SK-N-SH (cell line): Measurements from ENCODE around the gene PHC2. TPM values are rescaled to one million over a fixed set of nuclear protein-coding genes. Genes with fewer than 3 reads are reported as not detected.

ENCODE experiments used
- CTCF ChIA-PET: fragments of 300-600, 350-600 bp; formaldehyde crosslinking; extraction: SDS; loops from one replicate; lab custom pipeline; 2021; lab: Yijun Ruan, JAX
- POLR2A ChIA-PET: fragments of 350-600 bp; sonication (Branson Sonifier 250); formaldehyde crosslinking; extraction: SDS; loops from one replicate; lab custom pipeline; 2020; ENCODE audit warnings: antibody characterized with exemption, inconsistent platforms; lab: Yijun Ruan, JAX
- DNase-seq: peaks from one replicate; pipeline ENCODE4 v3.0.0; 2012
- H2AFZ ChIP-seq: fragments of 200-600 bp; sonication (generic); 2 replicates; pipeline ENCODE4 v1.8.1; 2016; ENCODE audit warnings: antibody characterized with exemption, mild to moderate bottlenecking, low read depth
- H3F3A ChIP-seq: fragments of 200-600 bp; sonication (generic); replicated peaks from 2 replicates; pipeline ENCODE3; 2016; ENCODE audit warnings: antibody characterized with exemption, mild to moderate bottlenecking; ENCODE audit not compliant: insufficient read depth
- H3K27ac ChIP-seq, 2 experiments: fragments of 200-500 bp in 1 of 2; fragments of 200-600 bp in 1 of 2; sonication (Bioruptor generic) in 1 of 2; sonication (generic), shearing (Covaris generic) in 1 of 2; 2 replicates each; pipeline versions ENCODE4 v1.5.1 to v1.6.1; 2014 to 2016; ENCODE audit warnings: low read depth in 2 of 2, inconsistent platforms in 1 of 2, low read length in 1 of 2, mild to moderate bottlenecking in 1 of 2, mixed read lengths in 1 of 2
- H3K27me3 ChIP-seq: fragments of 200-600 bp; sonication (generic), shearing (Covaris generic); 2 replicates; pipeline ENCODE4 v1.6.1; 2016; ENCODE audit warnings: mixed run types; ENCODE audit not compliant: insufficient read depth
- H3K36me3 ChIP-seq, 2 experiments: fragments of 200-500 bp in 1 of 2; fragments of 200-600 bp in 1 of 2; sonication (Bioruptor generic) in 1 of 2; sonication (generic) in 1 of 2; replicated peaks in 1 of 2; 2 replicates each; pipeline versions ENCODE3 to v1.5.1; 2014 to 2016; ENCODE audit warnings: low read length in 1 of 2, mild to moderate bottlenecking in 1 of 2; ENCODE audit not compliant: insufficient read depth in 2 of 2, control insufficient read depth in 1 of 2
- H3K4me1 ChIP-seq, 2 experiments: fragments of 200-500 bp in 1 of 2; fragments of 200-600 bp in 1 of 2; sonication (Bioruptor generic) in 1 of 2; sonication (generic), shearing (Covaris generic) in 1 of 2; 2 replicates each; pipeline versions ENCODE4 v1.5.1 to v1.6.1; 2014 to 2016; ENCODE audit warnings: low read depth in 1 of 2, low read length in 1 of 2, mixed run types in 1 of 2; ENCODE audit not compliant: insufficient read depth in 2 of 2, control insufficient read depth in 1 of 2
- H3K4me2 ChIP-seq: fragments of 200-600 bp; sonication (generic), shearing (Covaris generic); 2 replicates; pipeline ENCODE4 v1.6.1; 2017; ENCODE audit warnings: mixed run types
- H3K4me3 ChIP-seq, 2 experiments: fragments of 200-500 bp in 1 of 2; fragments of 200-600 bp in 1 of 2; sonication (Bioruptor generic) in 1 of 2; sonication (generic), shearing (Covaris generic) in 1 of 2; 2 replicates each; pipeline versions ENCODE4 v1.5.1 to v1.8.1; 2014 to 2016; ENCODE audit warnings: low read depth in 2 of 2, inconsistent platforms in 1 of 2, low read length in 1 of 2, mild to moderate bottlenecking in 1 of 2, mixed read lengths in 1 of 2, moderate library complexity in 1 of 2
- H3K79me2 ChIP-seq: fragments of 200-600 bp; sonication (generic); 2 replicates; pipeline ENCODE4 v1.8.1; 2017; ENCODE audit warnings: mild to moderate bottlenecking; ENCODE audit not compliant: insufficient read depth
- H3K9ac ChIP-seq: fragments of 200-600 bp; sonication (generic); 2 replicates; pipeline ENCODE4 v1.6.1; 2017; ENCODE audit warnings: mixed run types
- H3K9me2 ChIP-seq: fragments of 200-600 bp; sonication (generic); 2 replicates; pipeline ENCODE4 v1.6.1; 2017; ENCODE audit warnings: mixed run types
- H3K9me3 ChIP-seq: fragments of 200-600 bp; sonication (generic); 2 replicates; pipeline ENCODE4 v1.6.1; 2017; ENCODE audit warnings: mixed run types, mild to moderate bottlenecking, moderate library complexity
- H4K20me1 ChIP-seq: fragments of 200-600 bp; sonication (generic); 2 replicates; pipeline ENCODE4 v1.6.1; 2017; ENCODE audit warnings: mild to moderate bottlenecking, mixed run types; ENCODE audit not compliant: insufficient read depth
- CHD2 ChIP-seq: fragments of 150-350 bp; IDR thresholded peaks from 2 replicates; pipeline ENCODE4 v1.6.1; 2018; ENCODE audit warnings: low read length; ENCODE audit not compliant: partially characterized antibody
- ELF1 ChIP-seq: IDR thresholded peaks from 2 replicates; pipeline ENCODE4 v1.4.0; 2012
- EP300 ChIP-seq, 2 experiments: IDR thresholded peaks; 2 replicates each; pipeline versions ENCODE4 v1.4.0 to v1.6.1; 2012; ENCODE audit warnings: borderline replicate concordance in 1 of 2, low read depth in 1 of 2, low read length in 1 of 2
- EZH2phosphoT487 ChIP-seq: fragments of 200-600 bp; sonication (generic); IDR thresholded peaks from 2 replicates; pipeline ENCODE4 v1.6.1; 2017; ENCODE audit warnings: low read depth, mixed run types, mild to moderate bottlenecking, antibody characterized with exemption, moderate library complexity, borderline replicate concordance
- FOXJ3 ChIP-seq: sonication (generic); formaldehyde crosslinking; IDR thresholded peaks from 2 replicates; pipeline ENCODE4 v1.5.1; 2020; ENCODE audit warnings: mild to moderate bottlenecking, missing genetic modification reagents
- FOXM1 ChIP-seq: IDR thresholded peaks from 2 replicates; pipeline ENCODE4 v1.4.0; 2012; ENCODE audit warnings: low read depth, mild to moderate bottlenecking
- JUND ChIP-seq: IDR thresholded peaks from 2 replicates; pipeline ENCODE4 v1.4.0; 2012
- MEF2A ChIP-seq: IDR thresholded peaks from 2 replicates; pipeline ENCODE4 v1.4.0; 2012; ENCODE audit warnings: low read depth, borderline replicate concordance
- NFIC ChIP-seq: IDR thresholded peaks from 2 replicates; pipeline ENCODE4 v1.4.0; 2012; ENCODE audit warnings: borderline replicate concordance
- POLR2AphosphoS5 ChIP-seq: IDR thresholded peaks from 2 replicates; pipeline ENCODE4 v1.6.1; 2012; ENCODE audit warnings: low read depth, low read length
- RCOR1 ChIP-seq: fragments of 150-350 bp; IDR thresholded peaks from 2 replicates; pipeline ENCODE4 v1.6.1; 2017; ENCODE audit warnings: antibody characterized with exemption, low read length
- RFX5 ChIP-seq: IDR thresholded peaks from 2 replicates; pipeline ENCODE4 v1.6.1; 2012; ENCODE audit warnings: mild to moderate bottlenecking, improper control_type of control experiment, low read length
- RXRA ChIP-seq: IDR thresholded peaks from 2 replicates; pipeline ENCODE4 v1.4.0; 2012; ENCODE audit warnings: low read depth, mild to moderate bottlenecking, borderline replicate concordance
- SMC3 ChIP-seq: IDR thresholded peaks from 2 replicates; pipeline ENCODE4 v1.6.1; 2012; ENCODE audit warnings: low read depth, low read length, improper control_type of control experiment
- TAF1 ChIP-seq: IDR thresholded peaks from 2 replicates; pipeline ENCODE4 v1.6.1; 2012; ENCODE audit warnings: low read depth, mild to moderate bottlenecking, low read length, moderate library complexity, borderline replicate concordance
- TEAD4 ChIP-seq: IDR thresholded peaks from 2 replicates; pipeline ENCODE4 v1.4.0; 2012; ENCODE audit warnings: mild to moderate bottlenecking, borderline replicate concordance; ENCODE audit not compliant: insufficient read depth
- YY1 ChIP-seq: IDR thresholded peaks from 2 replicates; pipeline ENCODE4 v1.4.0; 2012; ENCODE audit warnings: low read depth, mild to moderate bottlenecking
- WGBS: methylation state at CpG from one replicate; pipeline ENCODE4 v1.1.6; 2017; ENCODE audit warnings: low lambda C conversion rate; 5-methylcytosine and 5-hydroxymethylcytosine counted together
- polyA plus RNA-seq, 3 experiments: library from polyadenylated mRNA; depleted of rRNA; stranded (reverse); fragments of >200 nt; gene quantifications; 2 replicates each; pipeline ENCODE4 v1.2.3, GENCODE V29; 2012
- TF ChIP-seq, protein P1 (sequence below): IDR thresholded peaks from 2 replicates; pipeline ENCODE4 v1.4.0; 2012; ENCODE audit warnings: low read depth, borderline replicate concordance
- TF ChIP-seq, protein P2 (sequence below): fragments of 150-350 bp; IDR thresholded peaks from 2 replicates; pipeline ENCODE4 v1.6.1; 2017; ENCODE audit warnings: antibody characterized with exemption, low read length, low read depth, borderline replicate concordance
- TF ChIP-seq, protein P3 (sequence below): fragments of 150-350 bp; IDR thresholded peaks from 2 replicates; pipeline ENCODE4 v1.6.1; 2016; ENCODE audit warnings: mild to moderate bottlenecking, low read depth, low read length

The PHC2 gene
- polyA plus RNA-seq, 1 of the 3 experiments (the other 2 are of a cell fraction): 98.7 TPM

DNA sequence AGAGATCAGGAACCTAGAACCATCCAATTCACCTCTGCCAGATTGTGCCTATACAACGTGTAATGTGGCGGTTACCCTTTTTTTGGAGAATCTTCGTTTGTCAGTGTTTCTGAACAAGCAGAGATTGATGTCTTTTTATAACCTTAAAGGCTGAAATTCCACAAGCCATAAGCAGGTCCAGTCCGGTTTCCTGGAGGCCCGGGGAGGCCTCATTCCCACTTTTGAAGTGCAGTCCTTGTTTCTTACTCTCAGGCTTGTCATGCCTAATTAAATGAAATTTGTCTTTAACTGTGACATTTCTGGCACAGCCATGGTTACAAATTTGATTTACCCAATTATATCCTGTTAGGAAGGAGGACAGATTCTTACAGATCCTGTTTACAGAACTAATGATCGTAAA lies 146.8 kb downstream of the PHC2 start:
- H3K79me2 ChIP-seq: no peaks in the 10 kb centered on the region
- no peak for DNase-seq
- WGBS: 74% methylated on average over 6 of the region's 6 CpGs
- no peak overlapping the region for H3K4me3 ChIP-seq
- no peak overlapping the region for H3K27ac ChIP-seq
- no peaks in the 10 kb centered on the region for H3K27me3 ChIP-seq
- H3K4me2 ChIP-seq: no peak overlapping the region
- peaks cover 0 to 10% of the 10 kb centered on the region in 2 experiments; a peak in 2 of 4 replicates for H3K4me1 ChIP-seq
- H3F3A ChIP-seq: no peaks in the 10 kb centered on the region
- no peaks in the 10 kb centered on the region for H3K9me2 ChIP-seq
- no peaks in the 10 kb centered on the region for H3K9me3 ChIP-seq
- H3K9ac ChIP-seq: no peak overlapping the region
- no peak overlapping the region for H2AFZ ChIP-seq
- TF ChIP-seq MEF2A (no peak), FOXJ3 (no peak), NFIC (no peak), POLR2AphosphoS5 (no peak), JUND (no peak), RXRA (no peak), EZH2phosphoT487 (no peak)
- TF ChIP-seq, protein P1, sequence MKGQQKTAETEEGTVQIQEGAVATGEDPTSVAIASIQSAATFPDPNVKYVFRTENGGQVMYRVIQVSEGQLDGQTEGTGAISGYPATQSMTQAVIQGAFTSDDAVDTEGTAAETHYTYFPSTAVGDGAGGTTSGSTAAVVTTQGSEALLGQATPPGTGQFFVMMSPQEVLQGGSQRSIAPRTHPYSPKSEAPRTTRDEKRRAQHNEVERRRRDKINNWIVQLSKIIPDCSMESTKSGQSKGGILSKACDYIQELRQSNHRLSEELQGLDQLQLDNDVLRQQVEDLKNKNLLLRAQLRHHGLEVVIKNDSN: no peak
- TF ChIP-seq, protein P2, sequence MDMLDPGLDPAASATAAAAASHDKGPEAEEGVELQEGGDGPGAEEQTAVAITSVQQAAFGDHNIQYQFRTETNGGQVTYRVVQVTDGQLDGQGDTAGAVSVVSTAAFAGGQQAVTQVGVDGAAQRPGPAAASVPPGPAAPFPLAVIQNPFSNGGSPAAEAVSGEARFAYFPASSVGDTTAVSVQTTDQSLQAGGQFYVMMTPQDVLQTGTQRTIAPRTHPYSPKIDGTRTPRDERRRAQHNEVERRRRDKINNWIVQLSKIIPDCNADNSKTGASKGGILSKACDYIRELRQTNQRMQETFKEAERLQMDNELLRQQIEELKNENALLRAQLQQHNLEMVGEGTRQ: no peak
- TF ChIP-seq, protein P3, sequence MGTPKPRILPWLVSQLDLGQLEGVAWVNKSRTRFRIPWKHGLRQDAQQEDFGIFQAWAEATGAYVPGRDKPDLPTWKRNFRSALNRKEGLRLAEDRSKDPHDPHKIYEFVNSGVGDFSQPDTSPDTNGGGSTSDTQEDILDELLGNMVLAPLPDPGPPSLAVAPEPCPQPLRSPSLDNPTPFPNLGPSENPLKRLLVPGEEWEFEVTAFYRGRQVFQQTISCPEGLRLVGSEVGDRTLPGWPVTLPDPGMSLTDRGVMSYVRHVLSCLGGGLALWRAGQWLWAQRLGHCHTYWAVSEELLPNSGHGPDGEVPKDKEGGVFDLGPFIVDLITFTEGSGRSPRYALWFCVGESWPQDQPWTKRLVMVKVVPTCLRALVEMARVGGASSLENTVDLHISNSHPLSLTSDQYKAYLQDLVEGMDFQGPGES: no peak
- 0 out of 2 replicates have a peak, but pooled peaks cover 2% of the 10 kb centered on the region for H4K20me1 ChIP-seq
- CTCF ChIA-PET: interaction anchor here (1.1 to 2.8 kb wide), 3 partner anchors 12 to 186 kb away, joined by 3 to 12 read pairs (median 3); no protein-coding TSS in a partner anchor
- H3K36me3 ChIP-seq: peaks cover 33 to 34% of the 10 kb centered on the region in 2 experiments
- POLR2A ChIA-PET: no interaction called here

DNA sequence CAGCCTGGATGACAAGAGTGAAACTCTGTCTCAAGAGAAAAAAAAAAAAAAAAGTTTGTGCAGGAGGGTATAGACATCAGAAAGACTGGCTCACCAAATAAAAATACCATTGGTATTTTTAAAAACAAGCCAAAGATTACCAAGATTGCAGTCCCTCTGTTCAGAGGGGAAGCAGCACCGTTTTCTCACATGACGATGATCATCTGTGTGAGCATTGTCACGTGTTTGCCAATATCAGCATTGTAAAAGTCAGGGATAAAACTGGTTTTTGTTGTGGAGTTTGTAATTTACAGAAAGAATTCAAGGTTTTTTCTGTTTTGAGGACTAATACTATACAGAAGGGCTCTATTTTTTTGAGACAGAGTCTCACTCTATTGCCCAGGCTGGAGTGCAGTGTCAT lies 148.1 kb downstream of the PHC2 start:
- 0 out of 2 replicates have a peak, but pooled peaks cover 2% of the 10 kb centered on the region for H4K20me1 ChIP-seq
- no peak overlapping the region for H3K4me3 ChIP-seq
- ChIA-PET POLR2A (no interaction called here), CTCF (interaction anchor here (2.6 kb wide), 1 partner anchor 13 kb away, joined by 14 read pairs; no protein-coding TSS in a partner anchor)
- 100% methylated on average over 3 of the region's 3 CpGs for WGBS
- H3K27ac ChIP-seq: no peak overlapping the region
- no peak overlapping the region for H3K4me2 ChIP-seq
- DNase-seq: no peak
- H3F3A ChIP-seq: no peaks in the 10 kb centered on the region
- TF ChIP-seq RCOR1: no peak
- no peak for TF ChIP-seq EZH2phosphoT487
- TF ChIP-seq, protein P2: no peak
- TF ChIP-seq ELF1: no peak
- TF ChIP-seq SMC3: no peak
- no peak for TF ChIP-seq RFX5
- TF ChIP-seq, protein P1: no peak
- TF ChIP-seq EP300 (IDR thresholded peaks at IDR 0.05; ENCODE audit: borderline replicate concordance in 1 of 2, low read depth in 1 of 2, low read length in 1 of 2): no peak
- TF ChIP-seq RXRA: no peak
- TF ChIP-seq YY1: no peak
- TF ChIP-seq TEAD4: no peak
- no peak for TF ChIP-seq CHD2
- no peak for TF ChIP-seq MEF2A
- no peak for TF ChIP-seq FOXJ3
- TF ChIP-seq, protein P3: no peak
- TF ChIP-seq FOXM1: no peak
- no peak for TF ChIP-seq TAF1
- H3K9me3 ChIP-seq: no peaks in the 10 kb centered on the region
- H3K79me2 ChIP-seq: no peaks in the 10 kb centered on the region
- H3K9ac ChIP-seq: no peak overlapping the region
- H3K4me1 ChIP-seq: peaks cover 0 to 10% of the 10 kb centered on the region in 2 experiments; a peak in 2 of 4 replicates
- H2AFZ ChIP-seq: no peak overlapping the region
- H3K9me2 ChIP-seq: no peaks in the 10 kb centered on the region
- peaks cover 32 to 40% of the 10 kb centered on the region in 2 experiments for H3K36me3 ChIP-seq
- H3K27me3 ChIP-seq: no peaks in the 10 kb centered on the region
